Measurements from ENCODE around the gene RBMS3.

DNA sequence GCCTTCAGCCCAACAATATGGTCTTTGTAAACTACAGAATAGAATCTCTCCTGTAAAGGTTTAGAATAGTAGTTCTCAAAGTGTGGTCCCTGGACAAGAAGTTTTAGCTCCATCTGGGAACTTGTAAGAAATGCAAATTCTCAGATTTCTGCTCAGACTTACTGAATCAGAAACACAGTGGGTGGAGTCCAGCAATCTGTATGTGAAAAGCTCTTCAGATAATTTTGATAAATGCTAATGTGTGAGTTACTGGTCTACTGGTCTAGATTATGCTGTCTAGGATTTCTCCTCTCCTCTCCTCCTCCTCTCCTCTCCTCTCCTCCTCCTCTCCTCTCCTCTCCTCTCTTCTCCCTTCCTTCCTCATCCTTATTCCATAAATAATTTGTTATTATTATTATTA lies 57.5 kb downstream of the RBMS3 start:
- TF ChIP-seq, protein P1, sequence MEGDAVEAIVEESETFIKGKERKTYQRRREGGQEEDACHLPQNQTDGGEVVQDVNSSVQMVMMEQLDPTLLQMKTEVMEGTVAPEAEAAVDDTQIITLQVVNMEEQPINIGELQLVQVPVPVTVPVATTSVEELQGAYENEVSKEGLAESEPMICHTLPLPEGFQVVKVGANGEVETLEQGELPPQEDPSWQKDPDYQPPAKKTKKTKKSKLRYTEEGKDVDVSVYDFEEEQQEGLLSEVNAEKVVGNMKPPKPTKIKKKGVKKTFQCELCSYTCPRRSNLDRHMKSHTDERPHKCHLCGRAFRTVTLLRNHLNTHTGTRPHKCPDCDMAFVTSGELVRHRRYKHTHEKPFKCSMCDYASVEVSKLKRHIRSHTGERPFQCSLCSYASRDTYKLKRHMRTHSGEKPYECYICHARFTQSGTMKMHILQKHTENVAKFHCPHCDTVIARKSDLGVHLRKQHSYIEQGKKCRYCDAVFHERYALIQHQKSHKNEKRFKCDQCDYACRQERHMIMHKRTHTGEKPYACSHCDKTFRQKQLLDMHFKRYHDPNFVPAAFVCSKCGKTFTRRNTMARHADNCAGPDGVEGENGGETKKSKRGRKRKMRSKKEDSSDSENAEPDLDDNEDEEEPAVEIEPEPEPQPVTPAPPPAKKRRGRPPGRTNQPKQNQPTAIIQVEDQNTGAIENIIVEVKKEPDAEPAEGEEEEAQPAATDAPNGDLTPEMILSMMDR (IDR thresholded peaks at IDR 0.05) = no peak
- no peak for TF ChIP-seq EP300 (IDR thresholded peaks at IDR 0.05)
- no peak for TF ChIP-seq POLR2AphosphoS5 (IDR thresholded peaks at IDR 0.05)
